SJSA1 (cell line): ENCODE data around the gene DHRS7B. TPM values are rescaled to one million over a fixed set of nuclear protein-coding genes. Genes with fewer than 3 reads are reported as not detected.
A peak's percentile ranks its signal among the peaks of the same experiment; 100 is the strongest.

Experiments
- DNase-seq, 2 experiments: peaks; one replicate each; pipeline ENCODE4 v3.0.0-alpha.2; 2015 to 2020; ENCODE audit warnings: low spot score in 2 of 2, low read depth in 1 of 2
- H3K27ac ChIP-seq: fragments of 250-450 bp; sonication (Bioruptor Pico); 2 replicates; pipeline ENCODE4 v1.5.1; 2020; ENCODE audit warnings: mild to moderate bottlenecking, moderate library complexity
- H3K27me3 ChIP-seq: fragments of 250-450 bp; sonication (Bioruptor Pico); replicated peaks from 2 replicates; pipeline ENCODE4 v1.5.1; 2020; ENCODE audit warnings: mild to moderate bottlenecking, moderate library complexity
- H3K36me3 ChIP-seq: fragments of 250-450 bp; sonication (Bioruptor Pico); 2 replicates; pipeline ENCODE4 v1.5.1; 2020; ENCODE audit warnings: mild to moderate bottlenecking
- H3K4me1 ChIP-seq: fragments of 250-450 bp; sonication (Bioruptor Pico); replicated peaks from 2 replicates; pipeline ENCODE4 v1.6.1; 2021; ENCODE audit warnings: mild to moderate bottlenecking
- H3K4me3 ChIP-seq: fragments of 250-450 bp; sonication (Bioruptor Pico); 2 replicates; pipeline ENCODE4 v1.5.1; 2020; ENCODE audit warnings: mild to moderate bottlenecking
- H3K9me3 ChIP-seq: fragments of 250-450 bp; sonication (Bioruptor Pico); replicated peaks from 2 replicates; pipeline ENCODE4 v1.5.1; 2020; ENCODE audit warnings: mild to moderate bottlenecking
- total RNA-seq: library from RNA; depleted of rRNA; stranded (reverse); fragments of >200 nt; shearing (Covaris generic); gene quantifications from 2 replicates; pipeline ENCODE4 v1.2.3, GENCODE V29; 2014

Gene DHRS7B
- total RNA-seq, 1 experiment from 2014 or later = 33.8 TPM

DNA sequence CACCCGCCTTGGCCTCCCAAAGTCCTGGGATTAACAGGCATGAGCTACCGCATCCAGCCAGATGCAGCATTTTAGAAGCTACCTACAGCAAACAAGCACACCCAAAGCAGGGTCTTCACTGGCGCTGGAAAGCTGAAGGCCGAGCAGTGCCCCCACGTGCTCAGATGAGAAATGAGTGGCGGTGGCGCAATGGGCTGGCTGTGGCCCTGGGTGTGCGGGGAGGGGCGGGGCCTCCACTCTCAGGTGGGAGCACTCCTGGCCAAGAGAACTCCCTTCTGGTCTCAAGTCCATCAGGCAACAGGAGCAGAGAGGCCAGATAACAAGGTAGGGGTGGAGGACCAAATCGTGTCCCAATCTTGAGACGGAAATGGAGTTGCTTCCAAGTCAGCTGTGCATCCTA is 75.1 kb downstream of the DHRS7B start:
- no peaks in the 10 kb centered on the region for H3K9me3 ChIP-seq
- H3K27ac ChIP-seq = no peak overlapping the region
- no peak overlapping the region for H3K4me3 ChIP-seq
- H3K36me3 ChIP-seq = peaks cover 35% of the 10 kb centered on the region
- no peak for DNase-seq
- no peaks in the 10 kb centered on the region for H3K4me1 ChIP-seq
- no peaks in the 10 kb centered on the region for H3K27me3 ChIP-seq

- H3K4me1 ChIP-seq = no peaks in the 10 kb centered on the region
- H3K27me3 ChIP-seq = no peaks in the 10 kb centered on the region
- peaks cover 32% of the 10 kb centered on the region for H3K36me3 ChIP-seq
- H3K9me3 ChIP-seq = no peaks in the 10 kb centered on the region
- no peak for DNase-seq
- no peak overlapping the region for H3K27ac ChIP-seq
- H3K4me3 ChIP-seq = no peak overlapping the region
Observed at GRCh38 chr17:21202512-21202911, 75.7 kb downstream of the DHRS7B start.

GRCh38 chr17:21204935-21205334 is 78.2 kb downstream of the DHRS7B start:
- Histone ChIP-seq H3K4me3 (no peak overlapping the region), H3K27ac (no peak overlapping the region), H3K36me3 (peaks cover 36% of the 10 kb centered on the region), H3K4me1 (no peaks in the 10 kb centered on the region), H3K27me3 (no peaks in the 10 kb centered on the region), H3K9me3 (no peaks in the 10 kb centered on the region)
- no peak for DNase-seq

- Histone ChIP-seq H3K27ac (no peak overlapping the region), H3K36me3 (peaks cover 42% of the 10 kb centered on the region)
Observed at GRCh38 chr17:21208352-21208751, 81.6 kb downstream of the DHRS7B start.

GRCh38 chr17:21209511-21210175 is 82.9 kb downstream of the DHRS7B start:
- no peak overlapping the region for H3K27ac ChIP-seq

More at GRCh38 chr17:21208352-21208751, 81.6 kb downstream of the DHRS7B start:
- H3K4me3 ChIP-seq = no peak overlapping the region
- no peak for DNase-seq
- H3K4me1 ChIP-seq = peaks cover 13% of the 10 kb centered on the region
- H3K9me3 ChIP-seq = no peaks in the 10 kb centered on the region
- no peaks in the 10 kb centered on the region for H3K27me3 ChIP-seq

GRCh38 chr17:21210411-21211076 is 83.8 kb downstream of the DHRS7B start:
- Histone ChIP-seq H3K4me1 (peaks cover 23% of the 10 kb centered on the region), H3K4me3 (no peak overlapping the region), H3K27me3 (no peaks in the 10 kb centered on the region), H3K36me3 (peaks cover 47% of the 10 kb centered on the region), H3K9me3 (no peaks in the 10 kb centered on the region), H3K27ac (no peak overlapping the region)
- no peak for DNase-seq

More at GRCh38 chr17:21209511-21210175, 82.9 kb downstream of the DHRS7B start:
- Histone ChIP-seq H3K36me3 (peaks cover 47% of the 10 kb centered on the region), H3K9me3 (no peaks in the 10 kb centered on the region), H3K27me3 (no peaks in the 10 kb centered on the region), H3K4me3 (no peak overlapping the region), H3K4me1 (peaks cover 14% of the 10 kb centered on the region)
- no peak for DNase-seq

DNA sequence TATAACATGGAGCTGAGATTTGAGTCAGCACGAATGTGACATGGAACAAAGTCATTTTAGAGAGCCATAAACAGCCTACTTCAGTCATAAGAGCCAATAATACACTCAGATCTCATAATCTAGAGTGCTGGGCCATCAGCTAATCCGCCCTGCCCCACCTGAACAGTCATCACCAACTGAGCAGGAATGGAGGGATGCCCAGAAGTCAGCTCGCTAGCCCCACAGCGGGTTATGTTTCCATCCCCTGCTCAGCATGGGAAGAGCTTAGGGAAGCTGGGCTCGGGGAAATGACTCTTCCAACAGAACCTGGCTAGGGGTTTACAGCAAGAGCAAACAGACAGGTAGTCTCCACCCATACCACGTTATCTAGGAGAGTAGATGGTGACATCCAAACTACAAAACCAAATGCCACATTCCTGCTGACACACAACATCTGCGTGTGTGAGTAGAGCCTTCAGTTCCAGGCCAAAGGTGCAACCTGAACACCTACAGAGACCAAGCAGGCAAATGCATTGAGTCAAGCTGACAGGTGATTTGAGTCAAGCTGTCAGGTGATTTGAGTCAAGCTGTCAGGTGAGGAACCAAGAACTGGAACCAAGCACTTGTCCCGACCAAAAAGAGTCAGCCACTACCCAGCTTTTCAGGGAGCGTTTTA is 85.2 kb downstream of the DHRS7B start:
- H3K27me3 ChIP-seq = no peaks in the 10 kb centered on the region
- H3K36me3 ChIP-seq = peaks cover 44% of the 10 kb centered on the region
- H3K27ac ChIP-seq = no peak overlapping the region
- H3K9me3 ChIP-seq = no peaks in the 10 kb centered on the region
- H3K4me3 ChIP-seq = no peak overlapping the region
- DNase-seq = no peak
- H3K4me1 ChIP-seq = peaks cover 25% of the 10 kb centered on the region

DNA sequence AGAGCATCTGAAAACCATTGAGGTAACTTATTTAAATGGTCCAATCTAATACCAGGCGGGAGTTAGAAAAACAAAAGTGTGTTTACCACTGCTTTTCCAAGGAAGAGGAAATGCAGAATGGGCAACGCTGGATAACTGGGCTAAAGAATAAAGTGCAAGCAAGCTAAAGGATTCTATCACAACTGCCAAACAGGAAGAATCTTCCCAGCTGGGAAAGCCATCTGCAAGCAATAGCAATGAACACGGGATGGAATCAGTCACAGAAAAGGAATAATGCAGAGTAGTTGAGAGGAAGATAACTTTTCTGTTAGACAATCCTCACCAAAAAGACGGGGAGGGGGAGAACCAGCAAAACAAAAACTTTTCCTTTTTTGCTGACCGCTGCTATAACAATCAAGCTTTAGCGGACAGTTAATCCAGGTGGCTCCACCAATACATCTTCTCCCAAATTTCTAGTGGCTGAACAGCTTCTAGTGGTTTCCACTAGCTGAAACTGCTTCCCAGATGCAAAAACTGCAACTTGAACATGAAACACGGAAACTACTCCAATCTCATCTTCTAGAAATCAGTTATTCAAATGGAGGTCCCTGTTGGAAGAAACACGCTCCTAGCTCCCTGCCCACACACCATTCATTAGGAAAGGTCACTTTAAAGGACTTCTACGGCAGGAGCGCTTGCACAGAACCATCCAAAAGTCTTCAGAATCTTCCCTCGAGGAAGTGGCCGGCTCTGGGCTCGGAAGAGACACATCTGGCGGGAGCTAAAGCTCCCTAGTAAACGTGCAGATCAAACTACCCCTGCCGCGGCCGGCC is 86.3 kb downstream of the DHRS7B start:
- Histone ChIP-seq H3K9me3 (no peaks in the 10 kb centered on the region), H3K27ac (peak overlapping the region; percentile 91), H3K4me1 (peaks cover 25% of the 10 kb centered on the region), H3K27me3 (no peaks in the 10 kb centered on the region), H3K36me3 (peaks cover 41% of the 10 kb centered on the region), H3K4me3 (peak overlapping the region; percentile 88)
- peak in 1 of 2 experiments; percentile 7 for DNase-seq

GRCh38 chr17:21213638-21214014 is 86.9 kb downstream of the DHRS7B start:
- peak overlapping the region; percentile 91 for H3K27ac ChIP-seq
- H3K27me3 ChIP-seq = no peaks in the 10 kb centered on the region
- no peak for DNase-seq
- H3K4me3 ChIP-seq = peak overlapping the region; percentile 88
- H3K9me3 ChIP-seq = no peaks in the 10 kb centered on the region
- peaks cover 39% of the 10 kb centered on the region for H3K36me3 ChIP-seq
- peaks cover 25% of the 10 kb centered on the region for H3K4me1 ChIP-seq

DNA sequence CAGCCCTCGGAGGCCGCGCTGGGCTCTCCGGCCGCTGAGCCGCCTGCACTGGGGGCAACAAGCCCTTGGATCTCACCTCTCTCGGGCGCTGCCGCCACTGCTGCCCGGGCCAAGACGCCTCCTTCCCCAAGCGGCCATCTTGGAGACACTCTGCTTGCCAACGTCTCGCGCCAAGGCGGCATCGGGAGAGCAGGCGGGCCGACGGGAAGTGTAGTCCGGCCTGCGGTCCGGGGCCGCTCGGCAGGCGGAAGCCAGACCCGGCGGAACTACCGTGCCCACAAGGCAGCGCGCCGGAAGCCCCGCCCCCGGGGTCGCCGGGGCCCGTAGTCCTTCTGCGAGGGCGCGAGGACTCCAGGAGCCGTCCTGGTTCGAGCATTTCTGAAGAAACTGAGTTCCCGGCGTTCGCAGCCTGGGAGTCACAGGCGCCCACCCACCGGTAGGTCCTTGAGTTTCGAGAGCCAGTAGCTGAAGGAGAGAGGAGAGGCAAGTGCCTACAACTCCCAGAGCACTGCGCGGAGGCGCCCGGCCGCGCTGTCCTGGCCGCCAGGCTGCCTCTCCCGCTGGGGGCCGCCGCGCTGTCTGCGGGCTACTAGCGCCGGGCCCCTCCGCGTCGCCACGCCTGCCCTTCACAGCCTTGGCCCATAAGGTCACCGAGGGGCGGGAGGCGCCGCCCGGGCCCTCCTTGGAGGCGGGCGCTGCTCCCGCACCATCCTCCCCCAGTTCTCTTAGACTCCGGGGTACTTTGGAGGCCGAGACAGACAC is 87.4 kb downstream of the DHRS7B start, which contains the start of gene TMEM11:
Gene TMEM11, minus strand, starts transcription at position 147 of the 762 bp plus-strand sequence. Its CDS starts 9 bp downstream, at position 138.
- Histone ChIP-seq H3K27ac (peak within 1 kb of the TSS; percentile 91), H3K9me3 (no peaks in the 10 kb centered on the region), H3K4me1 (peaks cover 25% of the 10 kb centered on the region), H3K4me3 (peak within 1 kb of the TSS; percentile 88), H3K27me3 (no peaks in the 10 kb centered on the region), H3K36me3 (peaks cover 33% of the 10 kb centered on the region)
- peak; percentile 95 to 96 for DNase-seq

- peaks cover 25% of the 10 kb centered on the region for H3K4me1 ChIP-seq
- H3K9me3 ChIP-seq = no peaks in the 10 kb centered on the region
- H3K36me3 ChIP-seq = peaks cover 25% of the 10 kb centered on the region
- peak overlapping the region; percentile 91 for H3K27ac ChIP-seq
- H3K4me3 ChIP-seq = peak overlapping the region; percentile 88
- no peak for DNase-seq
- H3K27me3 ChIP-seq = no peaks in the 10 kb centered on the region
Observed at GRCh38 chr17:21214777-21215541, 88.2 kb downstream of the DHRS7B start.

DNA sequence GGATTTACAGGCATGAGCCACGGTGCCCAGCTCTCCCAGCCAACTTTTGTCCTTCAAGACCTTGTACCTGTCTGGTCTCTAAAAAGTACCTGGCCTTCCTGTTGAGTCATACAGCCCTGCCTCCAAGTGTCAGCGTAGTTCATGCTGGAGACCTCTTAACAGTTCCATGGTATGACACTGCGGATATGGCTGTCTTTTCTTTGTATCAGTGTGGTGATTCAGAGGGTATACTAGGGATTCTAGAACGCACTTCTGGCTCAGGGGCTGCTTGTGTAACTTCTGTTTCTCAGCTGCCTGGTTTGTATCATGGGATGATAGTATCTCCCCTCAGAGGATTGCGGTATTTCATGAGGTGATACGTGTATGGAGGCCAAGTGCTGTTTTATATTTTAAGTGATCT is 89.2 kb downstream of the DHRS7B start:
- H3K9me3 ChIP-seq = no peaks in the 10 kb centered on the region
- peaks cover 25% of the 10 kb centered on the region for H3K4me1 ChIP-seq
- H3K27me3 ChIP-seq = no peaks in the 10 kb centered on the region
- H3K4me3 ChIP-seq = no peak overlapping the region
- DNase-seq = no peak
- H3K36me3 ChIP-seq = peaks cover 16% of the 10 kb centered on the region
- no peak overlapping the region for H3K27ac ChIP-seq
